K562 (cell line): ENCODE data around the gene NAA10. TPM values are rescaled to one million over a fixed set of nuclear protein-coding genes. Genes with fewer than 3 reads are reported as not detected.

ENCODE experiments used
- ATAC-seq: fragments of 200-7000 bp; cut with Tn5 transposase; 3 replicates; pipeline ENCODE4 v1.9.1; 2020; ENCODE audit warnings: moderate library complexity
- BruUV-seq: library from RNA; stranded (reverse); fragments of 400-500 nt; replicated peaks from 2 replicates; lab custom pipeline; 2021; lab: Mats Ljungman, UMichigan
- CTCF ChIA-PET: fragments of 300-600 bp; formaldehyde crosslinking; extraction: SDS; loops from one replicate; lab custom pipeline; 2021; ENCODE audit warnings: low intra/inter-chr PET ratio; lab: Yijun Ruan, JAX
- POLR2A ChIA-PET: fragments of 300-600, 350-650 bp; sonication (Branson Sonifier 250); formaldehyde crosslinking; extraction: SDS; loops from one replicate; lab custom pipeline; 2021; ENCODE audit warnings: antibody characterized with exemption, inconsistent platforms; lab: Yijun Ruan, JAX
- DNase-seq, 4 experiments: peaks; one replicate each; pipeline versions ENCODE4 v3.0.0 to v3.0.0-alpha.2; 2011 to 2018; ENCODE audit warnings: low spot score in 3 of 4, mixed read lengths in 3 of 4; ENCODE audit errors: extremely low read depth in 1 of 4
- FAIRE-seq: peaks from 2 replicates; lab custom pipeline; 2011; peaks lifted over from hg19 to GRCh38; lab: Jason Lieb, UNC
- H2AFZ ChIP-seq: 2 replicates; pipeline ENCODE4 v1.6.0; 2011; ENCODE audit warnings: low read depth, low read length, control low read depth, inconsistent platforms
- H3K27ac ChIP-seq: fragments of 200-600 bp; 3 replicates; pipeline ENCODE4 v1.8.0; 2011; ENCODE audit warnings: low read depth, mild to moderate bottlenecking, control low read depth, inconsistent platforms, low read length, moderate library complexity, mixed read lengths; ENCODE audit errors: extremely low read depth
- H3K27me3 ChIP-seq, 2 experiments: fragments of 300-600 bp in 1 of 2; 2 replicates in 1 of 2; 3 replicates in 1 of 2; pipeline versions ENCODE4 v1.6.0 to v1.8.0; 2011; ENCODE audit warnings: inconsistent platforms in 2 of 2, low read length in 2 of 2, mild to moderate bottlenecking in 1 of 2, mixed read lengths in 1 of 2, moderate library complexity in 1 of 2; ENCODE audit not compliant: control insufficient read depth in 2 of 2, insufficient read depth in 2 of 2
- H3K36me3 ChIP-seq: fragments of 300-600 bp; 3 replicates; pipeline ENCODE4 v1.8.0; 2011; ENCODE audit warnings: mild to moderate bottlenecking, low read length, inconsistent platforms; ENCODE audit not compliant: control insufficient read depth, insufficient read depth
- H3K4me1 ChIP-seq, 2 experiments: fragments of 200-600 bp in 1 of 2; replicated peaks in 1 of 2; 2 replicates in 1 of 2; 3 replicates in 1 of 2; pipeline versions ENCODE4 v1.5.1 to v1.8.0; 2011; ENCODE audit warnings: inconsistent platforms in 2 of 2, low read length in 2 of 2, mild to moderate bottlenecking in 1 of 2, mixed read lengths in 1 of 2, moderate library complexity in 1 of 2; ENCODE audit not compliant: control insufficient read depth in 2 of 2, insufficient read depth in 2 of 2
- H3K4me2 ChIP-seq: 2 replicates; pipeline ENCODE4 v1.6.1; 2011; ENCODE audit warnings: low read length, control low read depth, inconsistent platforms, mixed read lengths; ENCODE audit not compliant: insufficient read depth
- H3K4me3 ChIP-seq: fragments of 200-600 bp; sonication (generic), shearing (Covaris generic); 2 replicates; pipeline ENCODE4 v1.5.1; 2016; ENCODE audit warnings: control low read depth, inconsistent platforms
- H3K79me2 ChIP-seq: fragments of 200-600 bp; 3 replicates; pipeline ENCODE4 v1.8.0; 2011; ENCODE audit warnings: low read length, inconsistent platforms; ENCODE audit not compliant: control insufficient read depth, insufficient read depth
- H3K9ac ChIP-seq, 2 experiments: 2 replicates each; pipeline versions ENCODE4 v1.6.0 to v1.6.1; 2011; ENCODE audit warnings: low read depth in 2 of 2, low read length in 2 of 2, control low read depth in 1 of 2, inconsistent platforms in 1 of 2, mild to moderate bottlenecking in 1 of 2, mixed read lengths in 1 of 2; ENCODE audit not compliant: insufficient read depth in 1 of 2
- H3K9me1 ChIP-seq: one replicate; pipeline ENCODE4 v1.6.0; 2011; ENCODE audit warnings: inconsistent platforms, mild to moderate bottlenecking, low read length, moderate library complexity; ENCODE audit not compliant: control insufficient read depth, insufficient read depth
- H3K9me3 ChIP-seq: replicated peaks from 2 replicates; pipeline ENCODE4 v1.5.1; 2011; ENCODE audit warnings: low read depth, low read length, inconsistent platforms; ENCODE audit not compliant: control insufficient read depth, insufficient read depth
- H4K20me1 ChIP-seq: replicated peaks from 2 replicates; pipeline ENCODE4 v1.6.1; 2011; ENCODE audit warnings: low read length, inconsistent platforms, mixed read lengths; ENCODE audit not compliant: control insufficient read depth, insufficient read depth
- PBX2 ChIP-seq, 2 experiments: IDR thresholded peaks in 1 of 2; conservative IDR thresholded peaks in 1 of 2; 2 replicates each; pipeline ENCODE4 v1.6.1; 2016; ENCODE audit warnings: low read depth in 2 of 2, mild to moderate bottlenecking in 1 of 2, missing compliant biosample characterization in 1 of 2, missing genetic modification characterization in 1 of 2, moderate library complexity in 1 of 2
- POLR2G ChIP-seq: fragments of 200-400 bp; formaldehyde crosslinking; IDR thresholded peaks from 2 replicates; pipeline ENCODE4 v1.6.1; 2017; ENCODE audit warnings: low read depth, mild to moderate bottlenecking, antibody characterized with exemption, low read length, moderate library complexity
- WGBS: fragments of 100-300 bp; shearing (Covaris generic); methylation state at CpG from one replicate; pipeline ENCODE4 v1.1.6; 2016; ENCODE audit warnings: low coverage, mixed read lengths; ENCODE audit not compliant: insufficient coverage; ENCODE audit errors: missing lambda C conversion rate; 5-methylcytosine and 5-hydroxymethylcytosine counted together
- in situ Hi-C: fragments of 300-500 bp; cut with MboI; formaldehyde crosslinking; loops from 4 replicates; pipeline ENCODE4 v1.15.0; 2018; ENCODE audit warnings: inconsistent platforms, mixed read lengths
- intact Hi-C: fragments of 100-400 bp; cut with micrococcal nuclease; formaldehyde crosslinking; loops from 2 replicates; pipeline ENCODE4 v1.14.2; 2022
- polyA plus RNA-seq, 8 experiments: library from polyadenylated mRNA; depleted of rRNA in 4 of 8; stranded (reverse) in 5 of 8; unstranded in 3 of 8; fragments of >200 nt; fragmentation: Nextera tagmentation in 2 of 8; fragmentation: Illumina TruSeq in 1 of 8; extraction: Ambion mirVana in 2 of 8; extraction: Trizol in 1 of 8; gene quantifications; 2 replicates each; pipeline versions ENCODE4 v1.2.1 to v1.2.3, GENCODE V29; 2011 to 2014; ENCODE audit warnings: inconsistent platforms in 1 of 8, missing spikeins in 1 of 8
- total RNA-seq, 7 experiments: library from RNA; depleted of rRNA in 6 of 7; stranded (reverse); fragments of >200 nt in 6 of 7; fragmentation: Illumina TruSeq in 2 of 7; extraction: Trizol in 2 of 7; gene quantifications; 2 replicates each; pipeline versions ENCODE4 v1.2.1 to v1.2.3, GENCODE V29; 2011 to 2021; ENCODE audit warnings: low replicate concordance in 1 of 7

The NAA10 gene
- total and polyA plus RNA-seq, 9 of the 15 experiments (the other 6 are each of a cell fraction or from before 2014, with no cell fraction given), result 11.1 to 250 (median 134) TPM

- no peaks in the 10 kb centered on the region; a peak in 1 of 5 replicates for H3K27me3 ChIP-seq
- 42% methylated on average over 7 of the region's 10 CpGs for WGBS
- H3K4me1 ChIP-seq, result peaks cover 24 to 61% of the 10 kb centered on the region in 2 experiments
- no peak overlapping the region for H3K4me2 ChIP-seq
- ChIA-PET CTCF (no interaction called here), POLR2A (no interaction called here)
- H2AFZ ChIP-seq, result no peak overlapping the region
- no peak overlapping the region for H3K9ac ChIP-seq
- ATAC-seq (no peak), DNase-seq (no peak)
- H3K9me3 ChIP-seq, result no peaks in the 10 kb centered on the region
- no peaks in the 10 kb centered on the region for H3K9me1 ChIP-seq
- no peak overlapping the region for H3K27ac ChIP-seq
- H4K20me1 ChIP-seq, result no peaks in the 10 kb centered on the region
- no peaks in the 10 kb centered on the region for H3K36me3 ChIP-seq
- intact Hi-C loops, result no loop called here
- in situ Hi-C loops, result no loop called here
- BruUV-seq, result no TSS peak
- TF ChIP-seq PBX2 (CRISPR knock-in tag; IDR thresholded peaks at IDR 0.05; ENCODE audit: low read depth) (no peak), PBX2 (tag; conservative IDR thresholded peaks at IDR 0.05; ENCODE audit: low read depth) (no peak), POLR2G (peak; percentile 36; the same call in 1 of the 2 replicates)
- TF ChIP-seq, all 486 proteins: peak for 1
- no peak for FAIRE-seq
- no peak overlapping the region for H3K4me3 ChIP-seq
- no peaks in the 10 kb centered on the region for H3K79me2 ChIP-seq
Observed at GRCh38 chrX:153902385-153902784, 32.5 kb downstream of the NAA10 start.
